ENCODE measurements around the gene GRIN2A.

The GRIN2A gene

DNA sequence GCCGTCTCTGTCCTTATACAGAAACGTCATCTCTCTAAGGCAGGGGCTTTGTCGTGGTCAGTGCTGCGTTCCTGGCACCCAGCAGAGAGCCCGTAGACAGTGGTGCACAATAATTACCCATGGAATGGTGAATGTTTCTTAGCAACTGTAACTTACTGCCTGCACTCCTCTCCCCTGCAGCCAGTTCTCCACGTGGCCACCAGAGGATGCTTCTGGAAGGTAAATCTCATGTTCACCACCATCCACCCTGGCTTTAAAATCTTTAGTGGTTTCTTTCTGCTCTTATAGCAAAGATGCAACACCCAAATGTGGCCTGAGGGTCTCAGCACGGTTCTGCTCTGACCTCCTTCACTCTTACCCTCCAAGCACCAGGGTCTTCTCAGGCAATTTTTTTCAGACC, 150.8 kb downstream of the GRIN2A start:
- Histone ChIP-seq H3K18ac (ENCODE audit: low read depth in 1 of 2, low read length in 2 of 2) (no peak overlapping the region), H3K4ac (ENCODE audit: low read depth in 1 of 2, low read length in 2 of 2) (no peak overlapping the region), H3K4me2 (ENCODE audit: low read length, poor library complexity, severe bottlenecking) (no peak overlapping the region), H3K79me1 (replicated peaks; ENCODE audit: low read length, poor library complexity, severe bottlenecking) (no peaks in the 10 kb centered on the region), H3K27me3 (ENCODE audit: control insufficient read depth in 1 of 2, insufficient read depth in 1 of 2, low read length in 2 of 2) (peaks cover 0 to 12% of the 10 kb centered on the region in 2 experiments), H3K9ac (ENCODE audit: low read length) (no peak overlapping the region), H2AK5ac (ENCODE audit: low read length, severe bottlenecking) (no peak overlapping the region), H2BK5ac (ENCODE audit: low read depth, low read length, poor library complexity, severe bottlenecking) (no peak overlapping the region), H3K14ac (ENCODE audit: low read length in 2 of 2) (no peak overlapping the region), H2BK15ac (ENCODE audit: low read depth, poor library complexity, severe bottlenecking) (no peak overlapping the region), H2BK120ac (ENCODE audit: low read depth, low read length) (no peak overlapping the region), H3K4me1 (ENCODE audit: control insufficient read depth, insufficient read depth, low read depth, low read length) (no peaks in the 10 kb centered on the region), H3K4me3 (ENCODE audit: insufficient read depth in 1 of 2, low read depth in 1 of 2, low read length in 2 of 2) (no peak overlapping the region), H3K27ac (ENCODE audit: low read length, poor library complexity, severe bottlenecking) (no peak overlapping the region), H3K36me3 (ENCODE audit: control insufficient read depth in 1 of 2, insufficient read depth in 2 of 2, low read depth in 1 of 2, low read length in 2 of 2) (no peaks in the 10 kb centered on the region), H2AFZ (ENCODE audit: low read depth, low read length) (no peak overlapping the region), H4K91ac (ENCODE audit: low read length) (no peak overlapping the region), H3K23ac (ENCODE audit: low read length in 2 of 2) (no peak overlapping the region), H2BK12ac (ENCODE audit: low read length in 2 of 2) (no peak overlapping the region), H3K9me3 (ENCODE audit: control insufficient read depth, low read length) (no peaks in the 10 kb centered on the region), H4K8ac (ENCODE audit: low read length) (no peak overlapping the region)
- WGBS: 52% methylated on average over 7 of the region's 7 CpGs
- DNase-seq: no peak

DNA sequence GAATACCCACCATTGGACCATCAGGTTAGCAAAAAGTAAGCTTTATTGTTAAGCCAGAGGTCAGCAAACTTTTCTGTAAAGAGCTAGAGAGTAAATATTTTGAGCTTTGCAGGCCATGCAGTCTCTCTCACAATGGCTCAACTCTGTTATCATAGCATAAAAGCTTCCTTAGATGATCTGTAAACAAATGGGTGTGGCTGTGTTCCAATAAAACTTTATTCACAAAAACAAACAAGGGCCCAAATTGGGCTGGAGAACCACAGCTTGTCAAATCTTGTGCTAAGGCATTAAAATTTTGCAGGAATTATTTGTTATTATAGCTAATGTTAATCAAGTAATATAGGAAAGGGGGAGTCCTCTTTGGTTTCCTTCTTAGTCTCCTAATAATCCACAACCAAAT, 153.6 kb downstream of the GRIN2A start:
- Histone ChIP-seq H2BK120ac (ENCODE audit: low read depth, low read length) (no peak overlapping the region), H3K79me1 (replicated peaks; ENCODE audit: low read length, poor library complexity, severe bottlenecking) (no peaks in the 10 kb centered on the region), H3K14ac (ENCODE audit: low read length in 2 of 2) (no peak overlapping the region), H3K18ac (ENCODE audit: low read depth in 1 of 2, low read length in 2 of 2) (no peak overlapping the region), H3K4me2 (ENCODE audit: low read length, poor library complexity, severe bottlenecking) (no peak overlapping the region), H4K91ac (ENCODE audit: low read length) (no peak overlapping the region), H2AK5ac (ENCODE audit: low read length, severe bottlenecking) (no peak overlapping the region), H3K9ac (ENCODE audit: low read length) (no peak overlapping the region), H2AFZ (ENCODE audit: low read depth, low read length) (no peak overlapping the region), H2BK12ac (ENCODE audit: low read length in 2 of 2) (no peak overlapping the region), H3K23ac (ENCODE audit: low read length in 2 of 2) (no peak overlapping the region), H3K4me1 (ENCODE audit: control insufficient read depth, insufficient read depth, low read depth, low read length) (no peaks in the 10 kb centered on the region), H2BK15ac (ENCODE audit: low read depth, poor library complexity, severe bottlenecking) (no peak overlapping the region), H3K27me3 (ENCODE audit: control insufficient read depth in 1 of 2, insufficient read depth in 1 of 2, low read length in 2 of 2) (peaks cover 0 to 10% of the 10 kb centered on the region in 2 experiments), H3K9me3 (ENCODE audit: control insufficient read depth, low read length) (no peaks in the 10 kb centered on the region), H2BK5ac (ENCODE audit: low read depth, low read length, poor library complexity, severe bottlenecking) (no peak overlapping the region), H3K36me3 (ENCODE audit: control insufficient read depth in 1 of 2, insufficient read depth in 2 of 2, low read depth in 1 of 2, low read length in 2 of 2) (no peaks in the 10 kb centered on the region), H3K4ac (ENCODE audit: low read depth in 1 of 2, low read length in 2 of 2) (no peak overlapping the region), H4K8ac (ENCODE audit: low read length) (no peak overlapping the region), H3K4me3 (ENCODE audit: insufficient read depth in 1 of 2, low read depth in 1 of 2, low read length in 2 of 2) (no peak overlapping the region), H3K27ac (ENCODE audit: low read length, poor library complexity, severe bottlenecking) (no peak overlapping the region)
- DNase-seq: no peak

DNA sequence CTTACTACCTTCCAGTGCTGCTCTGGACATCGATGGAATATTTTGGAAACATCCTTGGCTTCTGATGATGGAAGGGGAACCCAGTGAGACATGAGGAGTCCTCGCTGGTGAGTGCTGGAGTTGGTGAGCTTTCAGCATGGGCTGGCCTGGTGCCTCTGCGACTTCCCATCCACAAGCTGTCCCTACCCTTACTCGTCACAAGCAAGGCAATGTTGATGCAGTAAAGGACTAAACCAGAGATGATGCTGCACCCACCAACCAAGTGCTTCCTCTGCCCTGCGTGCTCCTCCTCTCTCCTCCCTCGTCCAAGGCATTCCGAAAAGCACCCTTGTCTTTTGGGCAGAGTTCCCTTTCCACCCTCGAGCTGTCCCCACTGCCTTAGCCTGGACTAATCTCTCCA, 154.7 kb downstream of the GRIN2A start:
- H4K8ac ChIP-seq (ENCODE audit: low read length): no peak overlapping the region
- H3K27me3 ChIP-seq (ENCODE audit: control insufficient read depth in 1 of 2, insufficient read depth in 1 of 2, low read length in 2 of 2): peaks cover 0 to 10% of the 10 kb centered on the region in 2 experiments
- H3K23ac ChIP-seq (ENCODE audit: low read length in 2 of 2): no peak overlapping the region
- H3K36me3 ChIP-seq (ENCODE audit: control insufficient read depth in 1 of 2, insufficient read depth in 2 of 2, low read depth in 1 of 2, low read length in 2 of 2): no peaks in the 10 kb centered on the region
- H2AFZ ChIP-seq (ENCODE audit: low read depth, low read length): no peak overlapping the region
- 52% methylated on average over 8 of the region's 8 CpGs for WGBS
- no peak overlapping the region for H2BK12ac ChIP-seq (ENCODE audit: low read length in 2 of 2)
- H2BK120ac ChIP-seq (ENCODE audit: low read depth, low read length): no peak overlapping the region
- no peak overlapping the region for H2AK5ac ChIP-seq (ENCODE audit: low read length, severe bottlenecking)
- no peaks in the 10 kb centered on the region for H3K4me1 ChIP-seq (ENCODE audit: control insufficient read depth, insufficient read depth, low read depth, low read length)
- H3K4me2 ChIP-seq (ENCODE audit: low read length, poor library complexity, severe bottlenecking): no peak overlapping the region
- H3K4me3 ChIP-seq (ENCODE audit: insufficient read depth in 1 of 2, low read depth in 1 of 2, low read length in 2 of 2): no peak overlapping the region
- H3K27ac ChIP-seq (ENCODE audit: low read length, poor library complexity, severe bottlenecking): no peak overlapping the region
- no peak for DNase-seq
- H4K91ac ChIP-seq (ENCODE audit: low read length): no peak overlapping the region
- no peak overlapping the region for H2BK15ac ChIP-seq (ENCODE audit: low read depth, poor library complexity, severe bottlenecking)
- no peaks in the 10 kb centered on the region for H3K79me1 ChIP-seq (replicated peaks; ENCODE audit: low read length, poor library complexity, severe bottlenecking)
- H3K14ac ChIP-seq (ENCODE audit: low read length in 2 of 2): no peak overlapping the region
- H3K18ac ChIP-seq (ENCODE audit: low read depth in 1 of 2, low read length in 2 of 2): no peak overlapping the region
- no peak overlapping the region for H3K4ac ChIP-seq (ENCODE audit: low read depth in 1 of 2, low read length in 2 of 2)
- H2BK5ac ChIP-seq (ENCODE audit: low read depth, low read length, poor library complexity, severe bottlenecking): no peak overlapping the region
- H3K9ac ChIP-seq (ENCODE audit: low read length): no peak overlapping the region
- H3K9me3 ChIP-seq (ENCODE audit: control insufficient read depth, low read length): no peaks in the 10 kb centered on the region

DNA sequence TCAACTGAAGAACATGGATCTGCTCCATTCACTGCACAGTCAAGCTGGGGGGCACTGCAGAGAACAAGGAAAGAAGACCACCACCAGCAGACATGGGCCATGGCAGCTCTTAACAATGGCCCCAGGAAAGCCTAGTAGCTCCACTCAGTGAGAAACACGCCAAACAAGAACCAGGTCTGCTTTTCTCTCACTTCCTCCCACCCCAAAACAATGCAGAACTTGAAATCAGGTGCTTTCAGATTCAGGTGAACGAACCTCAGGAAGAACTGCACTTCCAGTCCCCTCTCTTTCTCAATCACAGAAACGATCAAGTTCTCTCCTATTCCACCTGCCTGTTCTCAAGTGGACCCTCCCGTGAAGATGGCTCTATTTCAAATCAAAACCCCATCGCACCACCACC, 155.6 kb downstream of the GRIN2A start:
- H3K18ac ChIP-seq (ENCODE audit: low read depth in 1 of 2, low read length in 2 of 2): no peak overlapping the region
- H2AK5ac ChIP-seq (ENCODE audit: low read length, severe bottlenecking): no peak overlapping the region
- no peaks in the 10 kb centered on the region for H3K4me1 ChIP-seq (ENCODE audit: control insufficient read depth, insufficient read depth, low read depth, low read length)
- H3K14ac ChIP-seq (ENCODE audit: low read length in 2 of 2): no peak overlapping the region
- no peak overlapping the region for H3K4me3 ChIP-seq (ENCODE audit: insufficient read depth in 1 of 2, low read depth in 1 of 2, low read length in 2 of 2)
- H3K36me3 ChIP-seq (ENCODE audit: control insufficient read depth in 1 of 2, insufficient read depth in 2 of 2, low read depth in 1 of 2, low read length in 2 of 2): no peaks in the 10 kb centered on the region
- no peak overlapping the region for H3K23ac ChIP-seq (ENCODE audit: low read length in 2 of 2)
- no peak overlapping the region for H4K8ac ChIP-seq (ENCODE audit: low read length)
- no peak for DNase-seq
- H3K9ac ChIP-seq (ENCODE audit: low read length): no peak overlapping the region
- H4K91ac ChIP-seq (ENCODE audit: low read length): no peak overlapping the region
- H2BK12ac ChIP-seq (ENCODE audit: low read length in 2 of 2): no peak overlapping the region
- no peak overlapping the region for H2BK120ac ChIP-seq (ENCODE audit: low read depth, low read length)
- H2BK15ac ChIP-seq (ENCODE audit: low read depth, poor library complexity, severe bottlenecking): no peak overlapping the region
- no peak overlapping the region for H3K4me2 ChIP-seq (ENCODE audit: low read length, poor library complexity, severe bottlenecking)
- H3K79me1 ChIP-seq (replicated peaks; ENCODE audit: low read length, poor library complexity, severe bottlenecking): no peaks in the 10 kb centered on the region
- no peak overlapping the region for H3K4ac ChIP-seq (ENCODE audit: low read depth in 1 of 2, low read length in 2 of 2)
- no peak overlapping the region for H2AFZ ChIP-seq (ENCODE audit: low read depth, low read length)
- H3K9me3 ChIP-seq (ENCODE audit: control insufficient read depth, low read length): no peaks in the 10 kb centered on the region
- H3K27ac ChIP-seq (ENCODE audit: low read length, poor library complexity, severe bottlenecking): no peak overlapping the region
- H2BK5ac ChIP-seq (ENCODE audit: low read depth, low read length, poor library complexity, severe bottlenecking): no peak overlapping the region
- peaks cover 0 to 10% of the 10 kb centered on the region in 2 experiments for H3K27me3 ChIP-seq (ENCODE audit: control insufficient read depth in 1 of 2, insufficient read depth in 1 of 2, low read length in 2 of 2)
- WGBS: 61% methylated on average over 5 of the region's 5 CpGs
